Uterine smooth muscle cell (primary cell): ENCODE measurements around the gene RCBTB1. TPM values are rescaled to one million over a fixed set of nuclear protein-coding genes. Genes with fewer than 3 reads are reported as not detected.

Source experiments
- total RNA-seq: library from RNA; depleted of rRNA; stranded (reverse); fragments of >200 nt; gene quantifications from 2 replicates; pipeline ENCODE4 v1.2.3, GENCODE V29; 2014

The RCBTB1 gene
- 23.2 and 25.2 TPM in 2 replicates for total RNA-seq

DNA sequence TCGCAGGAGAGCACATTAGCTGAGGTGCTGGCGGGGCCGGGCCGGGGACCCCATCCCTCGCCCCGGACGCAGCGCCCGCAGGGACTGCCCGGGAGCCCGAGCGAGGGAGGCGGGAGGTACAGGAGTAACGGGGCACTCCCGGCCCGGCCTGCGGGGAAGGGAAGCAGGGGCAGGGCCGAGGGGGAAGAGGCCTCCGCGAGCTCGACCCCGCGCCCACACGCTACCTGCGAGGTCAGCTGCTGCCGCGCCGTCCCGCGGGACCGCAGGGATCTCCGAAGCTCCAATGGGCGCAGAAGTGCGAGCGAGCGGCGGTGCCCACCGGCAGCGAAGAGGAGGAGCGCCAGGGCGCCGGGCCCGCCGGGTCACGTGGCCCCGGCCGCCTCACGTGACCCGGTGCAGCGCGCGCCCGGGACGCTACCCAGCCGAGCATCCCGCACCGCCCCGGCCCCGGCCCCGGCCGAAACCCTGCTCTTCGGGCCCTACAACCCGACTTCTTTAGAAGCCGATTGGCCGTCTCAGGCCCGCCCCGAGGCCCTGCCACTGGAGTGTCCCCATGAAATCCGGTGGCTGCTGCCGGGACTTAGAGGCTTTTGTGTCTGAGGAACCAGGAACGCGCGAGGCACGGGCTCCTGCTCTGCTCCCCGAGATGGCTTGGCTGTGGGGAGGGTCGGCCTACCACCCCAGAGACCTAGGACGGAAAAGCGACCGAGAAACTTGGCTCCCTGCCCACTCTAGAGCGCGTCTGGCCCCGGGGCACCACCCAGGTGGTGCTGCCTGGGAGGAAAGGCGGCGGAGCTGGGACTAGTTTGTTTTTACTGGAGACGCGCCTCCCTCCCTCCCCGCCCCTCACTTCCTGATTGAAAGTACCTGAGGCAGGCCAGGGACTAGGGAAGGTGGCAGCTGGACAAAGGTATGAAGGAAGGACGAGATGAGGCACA lies at the start of gene RCBTB1:
RCBTB1 (minus strand) TSS at position 339 of the 938 bp plus-strand sequence. CDS start 18,279 bp downstream, outside the sequence.

DNA sequence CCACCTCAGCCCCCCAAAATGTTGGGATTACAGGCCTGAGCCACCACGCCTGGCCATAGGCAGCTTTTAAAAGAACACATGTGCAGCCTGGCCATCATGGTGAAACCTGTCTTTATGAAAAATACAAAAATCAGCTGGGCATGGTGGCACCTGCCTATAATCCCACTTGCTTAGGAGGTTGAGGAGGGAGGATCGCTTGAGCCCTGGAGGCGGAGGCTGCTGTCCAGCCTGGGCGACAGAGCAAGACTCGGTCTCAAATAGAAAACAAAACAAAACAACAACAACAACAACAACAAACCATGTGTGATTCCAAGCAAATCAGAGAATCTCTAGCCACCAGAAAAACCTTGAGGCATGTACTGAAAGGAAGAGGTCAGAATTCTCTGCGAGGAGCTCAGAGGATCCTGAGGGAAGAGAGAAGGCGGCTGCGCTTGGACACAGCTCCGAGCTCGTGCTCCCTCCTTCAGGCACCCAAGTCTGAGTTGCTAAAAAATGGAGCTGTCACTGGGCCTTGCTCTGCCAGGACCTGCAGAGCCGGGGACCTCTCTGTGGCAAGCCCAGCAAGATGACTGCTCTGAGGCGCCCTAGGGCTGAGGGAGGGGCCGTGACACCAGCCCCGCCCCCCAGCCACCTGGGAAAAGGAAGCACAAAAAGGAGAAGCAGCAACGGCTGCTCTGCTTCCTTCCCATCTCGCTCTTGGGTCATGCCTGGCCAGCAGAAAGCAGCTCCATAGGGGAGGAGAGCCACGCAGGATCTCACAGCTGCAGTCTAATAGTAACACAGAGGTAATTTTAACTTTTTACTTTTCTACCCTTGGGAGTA lies 42.7 kb upstream of the RCBTB1 start, which contains the start of gene ARL11:
ARL11 (plus strand) TSS at position 677 of the 822 bp plus-strand sequence. CDS start 1,941 bp downstream, outside the sequence.

DNA sequence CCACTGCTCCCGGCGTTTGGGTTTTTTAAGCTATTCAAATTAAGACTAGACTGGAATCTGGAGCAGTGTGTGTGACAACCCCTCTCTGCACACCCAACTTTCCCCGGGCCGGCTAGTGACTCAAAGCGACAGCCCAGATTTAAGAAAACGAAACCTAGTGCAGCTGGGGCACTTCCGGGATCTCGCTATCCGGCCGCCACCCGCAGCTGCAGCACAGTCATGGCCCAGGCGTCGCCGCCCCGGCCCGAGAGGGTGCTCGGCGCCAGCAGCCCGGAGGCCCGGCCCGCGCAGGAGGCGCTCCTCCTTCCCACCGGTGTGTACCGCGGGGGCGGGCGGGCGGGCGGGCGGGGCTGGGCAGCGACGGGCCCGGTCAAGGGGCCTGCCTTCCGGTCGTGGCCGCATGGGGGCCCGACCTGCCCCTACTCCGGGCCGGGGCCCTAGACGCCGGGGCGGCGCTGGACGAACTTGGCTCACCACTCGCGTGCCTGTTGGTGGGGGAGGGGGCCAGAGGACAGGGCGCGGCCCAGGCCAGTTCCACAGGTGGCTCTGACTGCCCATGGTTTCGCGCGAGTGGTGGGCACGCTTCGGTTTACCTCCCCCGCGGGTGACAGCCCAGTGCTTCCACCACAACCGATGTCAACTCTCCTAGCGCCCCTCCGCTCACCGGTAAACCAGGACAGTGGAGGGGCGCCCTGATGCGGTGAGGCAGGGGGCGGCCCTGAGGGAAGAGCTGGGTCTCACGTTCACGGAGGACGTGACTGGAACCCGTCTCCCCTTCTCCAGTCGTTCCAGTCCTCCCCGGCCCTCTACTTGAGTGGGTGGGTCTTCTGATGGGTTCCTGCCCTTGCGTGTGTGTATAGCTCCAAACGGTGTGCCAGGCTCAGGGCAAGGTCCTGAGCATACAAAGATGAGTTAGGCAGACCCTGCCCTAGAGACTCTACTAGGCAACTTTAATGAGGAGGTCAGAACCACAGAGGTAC lies 89.3 kb downstream of the RCBTB1 start, which contains the start of gene PHF11:
PHF11 (plus strand) TSS at position 171 of the 980 bp plus-strand sequence; CDS start at position 220, 49 bp downstream.

Other genes with a start within 250 kb of the RCBTB1 start
- gene CAB39L, start 141.5 kb downstream of the RCBTB1 start, total RNA-seq: 7.0 and 9.4 TPM in 2 replicates
- 11.7 and 15.1 TPM in 2 replicates for gene SETDB2, start 141.3 kb downstream of the RCBTB1 start, total RNA-seq
- gene PHF11, start 89.6 kb downstream of the RCBTB1 start, total RNA-seq: 13.6 and 19.3 TPM in 2 replicates
- gene ARL11, start 42.9 kb upstream of the RCBTB1 start, total RNA-seq: not detected in 2 replicates
- gene EBPL, start 105.9 kb upstream of the RCBTB1 start, total RNA-seq: 69.4 and 73.5 TPM in 2 replicates
- 34.9 and 41.3 TPM in 2 replicates for gene KPNA3, start 207.1 kb upstream of the RCBTB1 start, total RNA-seq